Brain microvascular endothelial cell (primary cell): Measurements from ENCODE around the gene UBE2J1.

Source experiments
- DNase-seq: peaks from one replicate; pipeline ENCODE4 v3.0.0-alpha.2; 2020
- H3K27ac ChIP-seq: fragments of 250-450 bp; sonication (Bioruptor Pico); 2 replicates; pipeline ENCODE4 v1.5.1; 2020; ENCODE audit warnings: mild to moderate bottlenecking, moderate library complexity
- H3K27me3 ChIP-seq: fragments of 250-450 bp; sonication (Bioruptor Pico); replicated peaks from 2 replicates; pipeline ENCODE4 v1.5.1; 2020; ENCODE audit warnings: mild to moderate bottlenecking
- H3K36me3 ChIP-seq: fragments of 250-450 bp; sonication (Bioruptor Pico); replicated peaks from 2 replicates; pipeline ENCODE4 v1.5.1; 2020; ENCODE audit warnings: mild to moderate bottlenecking
- H3K4me3 ChIP-seq: 2 replicates; pipeline ENCODE4 v1.5.1; 2011; ENCODE audit warnings: low read depth, mild to moderate bottlenecking, control low read depth, low read length, moderate library complexity
- in situ Hi-C: cut with HindIII; loops from 2 replicates; pipeline ENCODE4 v1.10.0; 2017; ENCODE audit warnings: low sequenced_read_pairs, low pct_ligation_motif_present
- TF ChIP-seq, protein P1 (sequence below): IDR thresholded peaks from 2 replicates; pipeline ENCODE4 v1.5.1; 2011; ENCODE audit warnings: low read depth, mild to moderate bottlenecking, moderate library complexity, low read length, control low read depth, inconsistent platforms; ENCODE audit errors: missing control alignments

The UBE2J1 gene

DNA sequence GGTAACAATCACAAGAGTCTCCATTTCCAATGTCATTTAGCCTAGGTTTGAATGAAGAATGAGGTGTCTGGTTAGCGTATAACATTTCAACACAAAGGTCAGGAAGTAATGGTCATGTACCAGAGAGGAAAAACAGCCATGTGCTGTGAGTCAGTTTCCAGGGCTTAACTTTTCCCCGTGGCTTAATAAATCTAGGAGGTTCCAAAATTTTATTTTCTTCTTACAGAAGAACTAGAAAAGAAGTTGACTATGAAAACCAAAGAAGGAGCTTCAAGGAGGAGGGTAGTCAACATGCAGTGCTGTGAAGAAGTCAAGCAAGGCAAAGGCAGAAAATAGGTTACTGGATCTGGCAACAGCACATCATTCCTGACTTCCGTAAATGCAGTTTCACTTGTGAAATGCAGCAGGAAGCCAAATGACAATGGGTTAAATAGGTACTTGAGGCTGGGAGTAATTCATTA, 29.0 kb downstream of the UBE2J1 start:
- H3K4me3 ChIP-seq: no peak overlapping the region
- peaks cover 7% of the 10 kb centered on the region for H3K36me3 ChIP-seq
- no peaks in the 10 kb centered on the region for H3K27me3 ChIP-seq
- no peak overlapping the region for H3K27ac ChIP-seq
- TF ChIP-seq, protein P1, sequence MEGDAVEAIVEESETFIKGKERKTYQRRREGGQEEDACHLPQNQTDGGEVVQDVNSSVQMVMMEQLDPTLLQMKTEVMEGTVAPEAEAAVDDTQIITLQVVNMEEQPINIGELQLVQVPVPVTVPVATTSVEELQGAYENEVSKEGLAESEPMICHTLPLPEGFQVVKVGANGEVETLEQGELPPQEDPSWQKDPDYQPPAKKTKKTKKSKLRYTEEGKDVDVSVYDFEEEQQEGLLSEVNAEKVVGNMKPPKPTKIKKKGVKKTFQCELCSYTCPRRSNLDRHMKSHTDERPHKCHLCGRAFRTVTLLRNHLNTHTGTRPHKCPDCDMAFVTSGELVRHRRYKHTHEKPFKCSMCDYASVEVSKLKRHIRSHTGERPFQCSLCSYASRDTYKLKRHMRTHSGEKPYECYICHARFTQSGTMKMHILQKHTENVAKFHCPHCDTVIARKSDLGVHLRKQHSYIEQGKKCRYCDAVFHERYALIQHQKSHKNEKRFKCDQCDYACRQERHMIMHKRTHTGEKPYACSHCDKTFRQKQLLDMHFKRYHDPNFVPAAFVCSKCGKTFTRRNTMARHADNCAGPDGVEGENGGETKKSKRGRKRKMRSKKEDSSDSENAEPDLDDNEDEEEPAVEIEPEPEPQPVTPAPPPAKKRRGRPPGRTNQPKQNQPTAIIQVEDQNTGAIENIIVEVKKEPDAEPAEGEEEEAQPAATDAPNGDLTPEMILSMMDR: no peak
- in situ Hi-C loops: no loop called here
- DNase-seq: no peak

DNA sequence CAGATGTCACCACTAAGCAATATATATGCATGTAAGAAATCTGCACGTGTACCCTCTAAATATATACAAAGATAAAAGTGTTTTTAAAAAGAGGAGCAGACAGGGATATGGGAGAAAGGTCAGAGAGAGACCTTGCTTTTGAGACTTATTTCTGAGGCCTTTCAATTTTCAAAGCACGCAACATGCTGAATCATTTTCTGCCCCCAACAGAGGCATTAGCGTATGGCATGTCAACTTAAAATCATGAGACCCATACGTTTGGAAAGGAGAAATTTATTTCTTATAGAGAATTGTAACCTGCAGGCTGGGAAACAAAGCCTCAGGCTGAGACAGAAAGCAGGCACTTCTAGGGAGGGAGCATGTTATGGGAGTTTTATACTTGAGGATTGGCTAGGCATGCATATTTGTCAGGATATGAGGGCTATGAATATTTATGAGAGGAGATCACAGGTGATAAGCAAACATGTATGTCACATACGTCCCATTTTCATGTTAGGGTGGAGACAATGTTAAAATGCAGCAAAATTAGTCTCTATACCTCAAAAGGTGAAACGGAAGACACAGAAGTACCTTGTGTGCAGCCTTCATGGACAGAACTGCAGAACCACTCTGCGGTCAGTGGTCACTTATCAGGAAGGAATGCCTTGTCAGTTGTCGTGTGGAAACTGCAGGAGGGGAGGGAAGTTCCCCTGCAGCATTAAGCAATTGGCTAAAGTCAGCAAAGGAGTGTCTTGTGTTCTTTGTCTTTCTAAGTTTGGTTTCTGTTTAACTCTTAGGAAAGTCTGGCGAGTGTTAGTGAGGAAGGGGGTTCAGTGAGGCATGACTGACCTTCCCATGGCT, 31.2 kb downstream of the UBE2J1 start:
- Histone ChIP-seq H3K4me3 (no peak overlapping the region), H3K36me3 (no peaks in the 10 kb centered on the region), H3K27me3 (no peaks in the 10 kb centered on the region), H3K27ac (no peak overlapping the region)
- DNase-seq: no peak
- TF ChIP-seq, protein P1: no peak
- in situ Hi-C loops: no loop called here

DNA sequence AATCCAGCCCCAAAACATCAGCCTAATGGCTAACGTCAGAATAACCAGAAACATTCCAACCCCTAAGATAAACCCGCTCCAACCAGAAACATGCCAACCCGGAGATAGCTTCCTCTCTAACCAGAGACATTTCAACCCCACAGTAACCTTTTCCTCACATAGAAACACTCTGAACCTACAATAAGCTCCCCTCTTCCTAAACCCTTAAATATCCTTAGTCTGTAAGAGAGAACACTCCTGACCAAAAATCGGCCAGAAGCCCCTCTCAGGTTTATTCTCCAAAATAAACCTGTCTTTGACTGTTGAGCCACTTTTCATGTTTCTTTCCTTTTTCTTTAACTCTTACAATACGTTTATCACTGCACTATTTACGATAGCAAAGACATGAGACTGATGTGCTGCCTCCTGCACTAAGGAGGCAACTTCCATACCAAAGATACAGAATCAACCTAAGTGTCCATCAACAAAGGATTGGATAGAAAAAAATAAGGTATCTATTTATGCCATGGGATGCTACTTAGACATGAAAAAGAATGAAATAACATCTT, 32.4 kb downstream of the UBE2J1 start:
- TF ChIP-seq, protein P1: no peak
- Histone ChIP-seq H3K4me3 (no peak overlapping the region), H3K27ac (no peak overlapping the region), H3K27me3 (no peaks in the 10 kb centered on the region), H3K36me3 (no peaks in the 10 kb centered on the region)
- in situ Hi-C loops: no loop called here
- DNase-seq: no peak

DNA sequence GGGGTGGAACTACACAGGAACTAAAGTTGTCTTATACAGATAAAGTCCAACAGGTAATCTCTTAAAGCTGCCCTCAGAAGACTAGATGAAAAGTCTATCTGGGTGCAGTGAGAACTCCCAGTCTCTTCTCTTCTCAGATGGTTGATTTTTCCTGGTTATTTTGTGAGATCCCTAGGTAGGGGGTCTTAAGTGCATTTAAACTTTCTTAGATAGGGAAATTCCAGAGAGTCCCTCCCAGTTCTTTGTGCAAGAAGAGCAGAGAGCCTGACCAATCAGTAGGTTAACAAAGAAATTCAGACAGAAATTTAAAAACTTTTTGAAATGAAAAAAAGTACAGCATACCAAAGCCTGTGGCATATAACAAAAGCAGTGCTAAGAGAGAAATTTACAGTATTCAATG, 35.5 kb downstream of the UBE2J1 start:
- in situ Hi-C loops: no loop called here
- H3K27ac ChIP-seq: no peak overlapping the region
- H3K36me3 ChIP-seq: no peaks in the 10 kb centered on the region
- H3K27me3 ChIP-seq: no peaks in the 10 kb centered on the region
- DNase-seq: no peak
- no peak overlapping the region for H3K4me3 ChIP-seq
- TF ChIP-seq, protein P1: no peak

DNA sequence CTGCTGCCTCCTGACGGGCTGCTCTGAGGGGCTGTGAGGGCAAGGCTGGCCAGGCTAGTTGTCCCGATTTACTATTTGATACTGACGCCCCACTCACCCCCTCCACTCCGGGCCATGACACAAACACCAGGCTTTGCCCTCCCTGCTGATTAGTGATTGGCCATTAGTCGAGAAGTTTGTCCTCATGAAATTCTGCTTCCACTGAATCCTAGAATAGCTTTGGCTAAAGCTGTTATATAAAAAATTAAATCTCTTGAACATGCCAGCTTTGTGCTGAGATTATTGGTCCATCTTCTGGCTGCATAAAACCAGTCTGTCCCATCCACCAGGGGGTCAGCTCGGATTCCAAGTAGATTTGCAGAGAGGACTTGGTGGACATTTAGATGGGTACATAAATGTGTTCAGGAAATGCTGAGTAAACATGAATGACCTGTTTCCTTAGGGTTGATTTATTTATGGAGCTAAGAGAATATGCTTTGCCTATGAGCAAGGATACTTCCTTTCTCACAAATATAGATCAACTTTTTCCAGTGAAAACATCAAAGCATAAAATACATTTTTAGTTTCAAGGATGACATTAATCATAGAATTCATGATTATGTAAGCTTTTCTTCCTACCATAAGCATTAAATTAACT, 37.2 kb downstream of the UBE2J1 start, which contains the start of gene GABRR2:
Gene GABRR2 (minus strand): TSS at position 51 of the 637 bp plus-strand sequence. CDS start 134 bp downstream, outside the sequence.
- TF ChIP-seq, protein P1: no peak
- in situ Hi-C loops: no loop called here
- no peak within 1 kb of the TSS for H3K27ac ChIP-seq

More for the DNA sequence above, 37.2 kb downstream of the UBE2J1 start, which contains the start of gene GABRR2:
- DNase-seq: no peak
- Histone ChIP-seq H3K27me3 (no peaks in the 10 kb centered on the region), H3K4me3 (no peak within 1 kb of the TSS), H3K36me3 (no peaks in the 10 kb centered on the region)
